B cell (primary cell): ENCODE data around the gene FTO.

Source experiments
- EZH2 ChIP-seq: IDR thresholded peaks from 2 replicates; pipeline ENCODE4 v1.6.1; 2012; ENCODE audit warnings: borderline replicate concordance, low read depth, mild to moderate bottlenecking, moderate library complexity, low read length; ENCODE audit not compliant: insufficient read depth, poor library complexity, severe bottlenecking
- TF ChIP-seq, protein P1 (sequence below): fragments of 200-600 bp; IDR thresholded peaks from one replicate; pipeline ENCODE4 v1.8.0; 2022; ENCODE audit warnings: antibody characterized with exemption, mild to moderate bottlenecking

DNA sequence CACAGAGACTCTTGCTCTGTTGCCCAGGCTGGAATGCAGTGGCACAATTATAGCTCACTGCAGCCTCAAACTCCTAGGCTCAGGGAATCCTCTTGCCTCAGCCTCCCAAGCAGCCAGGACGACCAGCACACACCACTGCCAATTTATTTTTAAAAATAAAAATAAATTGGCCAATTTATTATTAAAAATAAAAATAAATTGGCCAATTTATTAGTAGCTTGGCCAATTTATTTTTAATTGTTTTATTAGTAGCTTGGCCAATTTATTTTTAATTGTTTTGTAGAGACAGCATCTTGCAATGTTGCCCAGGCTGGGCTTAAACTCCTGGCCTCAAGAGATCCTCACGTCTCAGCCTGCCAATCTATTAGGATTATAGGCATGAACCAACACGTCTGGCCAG lies 184.3 kb downstream of the FTO start:
- TF ChIP-seq, protein P1, sequence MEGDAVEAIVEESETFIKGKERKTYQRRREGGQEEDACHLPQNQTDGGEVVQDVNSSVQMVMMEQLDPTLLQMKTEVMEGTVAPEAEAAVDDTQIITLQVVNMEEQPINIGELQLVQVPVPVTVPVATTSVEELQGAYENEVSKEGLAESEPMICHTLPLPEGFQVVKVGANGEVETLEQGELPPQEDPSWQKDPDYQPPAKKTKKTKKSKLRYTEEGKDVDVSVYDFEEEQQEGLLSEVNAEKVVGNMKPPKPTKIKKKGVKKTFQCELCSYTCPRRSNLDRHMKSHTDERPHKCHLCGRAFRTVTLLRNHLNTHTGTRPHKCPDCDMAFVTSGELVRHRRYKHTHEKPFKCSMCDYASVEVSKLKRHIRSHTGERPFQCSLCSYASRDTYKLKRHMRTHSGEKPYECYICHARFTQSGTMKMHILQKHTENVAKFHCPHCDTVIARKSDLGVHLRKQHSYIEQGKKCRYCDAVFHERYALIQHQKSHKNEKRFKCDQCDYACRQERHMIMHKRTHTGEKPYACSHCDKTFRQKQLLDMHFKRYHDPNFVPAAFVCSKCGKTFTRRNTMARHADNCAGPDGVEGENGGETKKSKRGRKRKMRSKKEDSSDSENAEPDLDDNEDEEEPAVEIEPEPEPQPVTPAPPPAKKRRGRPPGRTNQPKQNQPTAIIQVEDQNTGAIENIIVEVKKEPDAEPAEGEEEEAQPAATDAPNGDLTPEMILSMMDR = no peak
- TF ChIP-seq EZH2 = no peak
